Measurements from ENCODE around the gene TECR.
A peak's percentile ranks its signal among the peaks of the same experiment; 100 is the strongest.
"Not testable (repeated sequence)": the region's sequence is repeated elsewhere in the genome, so short reads cannot be mapped to it uniquely, and the experiment has no call there.

Gene TECR

GRCh38 chr19:14536926-14537692 lies 7.7 kb downstream of the TECR start:
- DNase-seq (ENCODE audit: low spot score): peak; percentile 63

- no peak for DNase-seq (ENCODE audit: low spot score)
Measured at GRCh38 chr19:14540741-14541525, 11.5 kb downstream of the TECR start.

- DNase-seq (ENCODE audit: low spot score): not testable (repeated sequence)
Measured at GRCh38 chr19:14541979-14542378, 12.6 kb downstream of the TECR start.

GRCh38 chr19:14542711-14543328 lies 13.4 kb downstream of the TECR start:
- DNase-seq (ENCODE audit: low spot score): no peak

GRCh38 chr19:14544047-14544446 lies 14.7 kb downstream of the TECR start:
- DNase-seq (ENCODE audit: low spot score): no peak

GRCh38 chr19:14544977-14545715 lies 15.8 kb downstream of the TECR start:
- no peak for DNase-seq (ENCODE audit: low spot score)

GRCh38 chr19:14545716-14546082 lies 16.3 kb downstream of the TECR start:
- no peak for DNase-seq (ENCODE audit: low spot score)

GRCh38 chr19:14550201-14550754 lies 20.9 kb downstream of the TECR start:
- DNase-seq (ENCODE audit: low spot score): no peak

GRCh38 chr19:14551134-14552005 lies 22.0 kb downstream of the TECR start:
- DNase-seq (ENCODE audit: low spot score): peak; percentile 41

- not testable (repeated sequence) for DNase-seq (ENCODE audit: low spot score)
Measured at GRCh38 chr19:14552006-14552360, 22.6 kb downstream of the TECR start.

- DNase-seq (ENCODE audit: low spot score): no peak
Measured at GRCh38 chr19:14553042-14553938, 23.9 kb downstream of the TECR start.

GRCh38 chr19:14553939-14554243 lies 24.5 kb downstream of the TECR start:
- no peak for DNase-seq (ENCODE audit: low spot score)

GRCh38 chr19:14554382-14554812 lies 25.0 kb downstream of the TECR start:
- DNase-seq (ENCODE audit: low spot score): no peak

- DNase-seq (ENCODE audit: low spot score): peak; percentile 57
Measured at GRCh38 chr19:14555918-14556661, 26.7 kb downstream of the TECR start.

GRCh38 chr19:14556662-14557188 lies 27.3 kb downstream of the TECR start:
- DNase-seq (ENCODE audit: low spot score): peak; percentile 94

GRCh38 chr19:14558370-14559066 lies 29.1 kb downstream of the TECR start:
- no peak for DNase-seq (ENCODE audit: low spot score)

- DNase-seq (ENCODE audit: low spot score): no peak
Measured at GRCh38 chr19:14559916-14560775, 30.8 kb downstream of the TECR start.

- no peak for DNase-seq (ENCODE audit: low spot score)
Measured at GRCh38 chr19:14560776-14561108, 31.3 kb downstream of the TECR start.

All from hepatic stellate cell (primary cell).